Retina (tissue), 1 donor: ENCODE measurements around the gene IFIT5.
"Not testable (repeated sequence)": the region's sequence is repeated elsewhere in the genome, so short reads cannot be mapped to it uniquely, and the experiment has no call there.

Experiments
- DNase-seq: peaks from one replicate; pipeline ENCODE4 v3.0.0-alpha.2; 2016

Gene IFIT5

GRCh38 chr10:89414146-89414878 is at the start of gene IFIT5:
Gene IFIT5, plus strand, starts transcription at chr10:89414568. Its CDS starts 231 bp downstream, at chr10:89414799.
- peak; percentile 98 for DNase-seq

- no peak for DNase-seq
Measured at GRCh38 chr10:89367529-89367928, 46.8 kb upstream of the IFIT5 start.

- no peak for DNase-seq
Measured at GRCh38 chr10:89368129-89368528, 46.2 kb upstream of the IFIT5 start.

- DNase-seq: peak; percentile 7
Measured at GRCh38 chr10:89369156-89370105, 44.9 kb upstream of the IFIT5 start.

- no peak for DNase-seq
Measured at GRCh38 chr10:89371079-89371478, 43.3 kb upstream of the IFIT5 start.

- no peak for DNase-seq
Measured at GRCh38 chr10:89371987-89372386, 42.4 kb upstream of the IFIT5 start.

- no peak for DNase-seq
Measured at GRCh38 chr10:89373916-89374711, 40.3 kb upstream of the IFIT5 start.

GRCh38 chr10:89374713-89375141 is 39.6 kb upstream of the IFIT5 start:
- DNase-seq: no peak

- no peak for DNase-seq
Measured at GRCh38 chr10:89377705-89378637, 36.4 kb upstream of the IFIT5 start, which contains the start of gene IFIT1B. Gene IFIT1B, plus strand, starts transcription at chr10:89378056. Its CDS starts 80 bp downstream, at chr10:89378136.

- DNase-seq: no peak
Measured at GRCh38 chr10:89379103-89379502, 35.3 kb upstream of the IFIT5 start.

GRCh38 chr10:89382757-89383156 is 31.6 kb upstream of the IFIT5 start:
- DNase-seq: no peak

GRCh38 chr10:89384474-89385340 is 29.7 kb upstream of the IFIT5 start:
- DNase-seq: no peak

- no peak for DNase-seq
Measured at GRCh38 chr10:89388806-89389205, 25.6 kb upstream of the IFIT5 start.

- DNase-seq: no peak
Measured at GRCh38 chr10:89389254-89389653, 25.1 kb upstream of the IFIT5 start.

GRCh38 chr10:89390476-89391225 is 23.7 kb upstream of the IFIT5 start:
- no peak for DNase-seq

GRCh38 chr10:89391226-89391576 is 23.2 kb upstream of the IFIT5 start:
- DNase-seq: not testable (repeated sequence)

GRCh38 chr10:89391907-89392756 is 22.2 kb upstream of the IFIT5 start, which contains the start of gene IFIT1:
Gene IFIT1, plus strand, starts transcription at chr10:89392623. Its CDS starts 90 bp downstream, at chr10:89392713.
- peak; percentile 60 for DNase-seq

GRCh38 chr10:89392974-89393373 is 21.4 kb upstream of the IFIT5 start:
- no peak for DNase-seq

- no peak for DNase-seq
Measured at GRCh38 chr10:89393898-89394297, 20.5 kb upstream of the IFIT5 start.
